ENCODE measurements around the gene RNF152. TPM values are rescaled to one million over a fixed set of nuclear protein-coding genes. Genes with fewer than 3 reads are reported as not detected.
A peak's percentile ranks its signal among the peaks of the same experiment; 100 is the strongest.

Gene RNF152
- total RNA-seq, 2 donors from 2014 or later = 0.12 to 0.39 TPM

DNA sequence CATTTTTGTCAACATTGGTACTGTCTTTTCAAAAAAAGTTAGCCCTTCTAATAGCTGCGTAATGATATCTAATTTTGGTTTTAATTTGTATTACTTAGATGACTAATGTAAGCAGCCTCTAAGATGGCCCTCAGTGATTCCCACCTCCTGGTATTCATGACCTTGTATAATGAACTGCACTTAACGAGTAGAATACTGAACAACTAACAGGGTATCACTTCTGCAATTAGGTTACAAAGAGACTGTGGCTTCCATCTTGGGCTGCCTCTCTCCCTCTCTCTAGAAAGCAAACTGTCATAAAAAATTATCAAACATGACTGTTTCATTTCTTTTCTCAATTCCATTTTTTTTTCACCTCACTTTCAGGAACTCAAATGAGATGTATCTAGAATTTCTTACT lies 120.9 kb downstream of the RNF152 start:
- Mint-ChIP-seq H3K4me3 (no peak overlapping the region), H3K9me3 (peaks cover 5 to 10% of the 10 kb centered on the region in 2 donors), H3K4me1 (ENCODE audit: low read depth) (no peaks in the 10 kb centered on the region), H3K36me3 (ENCODE audit: insufficient read depth in 2 of 2) (peaks cover 5 to 7% of the 10 kb centered on the region in 2 donors), H3K27ac (no peak overlapping the region), H3K27me3 (ENCODE audit: low read depth) (peaks cover 7% of the 10 kb centered on the region)
- no peak for ATAC-seq (replicated peaks in 1 of 2)
- DNase-seq = no peak

DNA sequence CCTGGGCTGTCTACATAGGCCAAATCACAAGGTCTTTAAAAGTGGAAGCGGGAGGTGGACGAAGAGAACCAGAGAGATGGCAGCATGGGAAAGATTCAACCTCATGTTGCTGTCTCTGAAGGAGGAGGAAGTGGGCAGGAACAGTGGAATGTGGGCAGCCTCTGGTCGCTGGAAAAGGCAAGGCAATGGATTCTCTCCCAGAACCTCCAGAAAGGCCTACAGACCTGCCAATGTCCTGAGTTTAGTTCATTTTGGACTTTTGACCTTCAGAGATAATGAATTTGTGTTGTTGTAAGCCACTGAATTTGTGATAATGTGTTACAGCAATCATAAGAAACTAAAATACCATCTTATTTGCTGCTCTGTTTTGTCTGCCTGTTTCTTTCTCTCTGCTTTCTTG lies 122.5 kb downstream of the RNF152 start:
- DNase-seq (no peak), ATAC-seq (replicated peaks in 1 of 2) (no peak)
- Mint-ChIP-seq H3K4me3 (no peak overlapping the region), H3K27me3 (ENCODE audit: low read depth) (peaks cover 14% of the 10 kb centered on the region), H3K36me3 (ENCODE audit: insufficient read depth in 2 of 2) (peaks cover under 1 to 2% of the 10 kb centered on the region in 2 donors), H3K4me1 (ENCODE audit: low read depth) (peaks cover 3% of the 10 kb centered on the region), H3K9me3 (peaks cover 0 to 5% of the 10 kb centered on the region in 2 donors), H3K27ac (no peak overlapping the region)

DNA sequence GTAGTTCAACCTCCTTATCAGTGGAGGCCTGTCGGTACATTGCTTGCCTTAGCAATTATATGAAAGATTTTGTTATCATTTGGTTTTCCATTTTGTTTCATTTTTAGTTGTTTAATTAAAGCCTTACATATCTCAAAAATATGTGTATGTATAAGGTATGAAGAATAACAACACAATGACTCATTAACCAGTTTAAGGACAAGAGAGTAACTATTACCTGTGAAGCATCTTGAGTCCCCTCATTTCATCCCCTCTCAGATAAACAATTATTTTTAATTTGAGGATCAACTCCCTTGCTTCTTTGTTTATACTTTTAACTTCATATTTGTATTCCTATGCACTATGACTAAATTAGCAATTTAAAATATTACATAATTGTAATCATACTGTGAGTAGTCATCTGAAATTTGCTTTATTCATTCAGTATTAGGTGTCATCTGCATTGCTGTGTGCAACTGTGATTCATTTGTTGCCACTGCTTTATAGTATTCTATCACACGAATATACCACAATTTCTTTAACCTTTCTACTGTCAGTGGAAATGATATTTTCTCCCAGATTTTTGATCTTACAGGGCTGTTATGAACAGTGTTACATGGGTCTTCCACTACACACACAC lies 126.4 kb downstream of the RNF152 start:
- Mint-ChIP-seq H3K27me3 (ENCODE audit: low read depth) (peaks cover 31% of the 10 kb centered on the region), H3K9me3 (peaks cover 0 to 2% of the 10 kb centered on the region in 2 donors)

DNA sequence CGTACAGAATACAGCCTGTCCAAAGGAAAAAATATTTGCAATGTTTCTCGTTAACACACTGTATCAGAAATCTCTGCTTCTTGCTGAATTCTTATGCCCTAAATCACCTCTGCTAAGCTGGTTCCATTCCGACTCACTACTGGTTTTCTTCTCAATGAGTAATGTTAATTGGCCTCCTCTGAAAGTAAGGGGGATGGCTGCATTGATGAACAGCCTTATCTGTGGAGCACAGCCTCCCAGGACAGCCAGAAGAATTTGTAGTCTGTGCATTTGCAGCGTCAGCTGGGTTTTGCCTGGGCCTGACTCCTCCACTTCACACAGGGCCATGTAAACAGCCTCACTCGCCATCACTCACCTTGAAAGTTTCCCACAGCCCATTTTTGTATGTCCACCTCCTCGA lies 127.7 kb downstream of the RNF152 start:
- Mint-ChIP-seq H3K27ac (no peak overlapping the region), H3K4me3 (no peak overlapping the region), H3K27me3 (ENCODE audit: low read depth) (peaks cover 36% of the 10 kb centered on the region), H3K36me3 (ENCODE audit: insufficient read depth in 2 of 2) (no peaks in the 10 kb centered on the region), H3K9me3 (peaks cover 0 to 3% of the 10 kb centered on the region in 2 donors), H3K4me1 (ENCODE audit: low read depth) (peaks cover 19% of the 10 kb centered on the region)
- DNase-seq (no peak), ATAC-seq (replicated peaks in 1 of 2) (peak; percentile 38 to 47)

More for the DNA sequence above, 126.4 kb downstream of the RNF152 start:
- no peak overlapping the region for H3K27ac Mint-ChIP-seq
- DNase-seq (no peak), ATAC-seq (replicated peaks in 1 of 2) (no peak)
- H3K4me3 Mint-ChIP-seq = no peak overlapping the region
- H3K4me1 Mint-ChIP-seq (ENCODE audit: low read depth) = peaks cover 19% of the 10 kb centered on the region
- H3K36me3 Mint-ChIP-seq (ENCODE audit: insufficient read depth in 2 of 2) = no peaks in the 10 kb centered on the region

DNA sequence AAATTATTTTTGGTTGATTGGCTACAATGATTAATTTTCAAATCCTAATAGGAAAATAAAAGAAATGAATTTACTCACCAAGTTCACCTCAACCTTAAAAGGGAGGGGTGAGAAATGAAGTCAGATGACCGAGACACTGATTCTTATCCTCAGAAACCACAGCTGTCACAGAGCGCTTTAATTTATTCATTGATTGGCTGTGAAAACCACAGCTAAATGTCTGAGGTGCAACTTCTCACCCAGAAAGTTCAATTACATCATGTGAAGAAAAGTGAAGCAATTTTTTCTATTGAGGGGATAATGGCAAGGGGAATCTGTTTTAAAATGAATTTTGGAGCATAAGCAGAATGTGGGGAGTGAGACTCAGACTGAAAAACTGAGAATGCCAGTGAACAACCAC lies 128.4 kb downstream of the RNF152 start:
- H3K27ac Mint-ChIP-seq = no peak overlapping the region
- DNase-seq = peak in 1 of 2 donors; percentile 12

DNA sequence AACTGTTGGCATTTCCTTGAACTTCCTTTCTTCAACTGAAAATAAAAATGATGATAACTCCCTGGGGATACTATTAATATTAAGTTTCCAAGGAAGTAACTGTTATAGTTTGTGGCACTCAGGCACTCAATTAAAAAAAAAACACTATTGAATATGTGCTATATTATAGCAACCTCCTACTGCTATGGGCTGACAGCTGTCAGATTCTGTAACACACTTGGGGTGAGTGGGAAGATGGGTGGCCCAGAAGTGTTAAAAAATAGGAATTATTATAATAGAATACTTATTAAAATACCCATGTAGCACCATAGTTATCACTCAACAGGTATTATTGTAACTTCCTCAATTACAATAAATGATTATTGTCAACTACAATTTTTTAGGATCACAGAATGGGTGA lies 130.9 kb downstream of the RNF152 start:
- Mint-ChIP-seq H3K4me1 (ENCODE audit: low read depth) (peaks cover 19% of the 10 kb centered on the region), H3K36me3 (ENCODE audit: insufficient read depth in 2 of 2) (no peaks in the 10 kb centered on the region), H3K4me3 (no peak overlapping the region), H3K27ac (no peak overlapping the region), H3K27me3 (ENCODE audit: low read depth) (peaks cover 38% of the 10 kb centered on the region), H3K9me3 (peaks cover 0 to 1% of the 10 kb centered on the region in 2 donors)
- no peak for DNase-seq
- ATAC-seq (replicated peaks in 1 of 2) = no peak

More for the DNA sequence above, 128.4 kb downstream of the RNF152 start:
- Mint-ChIP-seq H3K4me3 (peak overlapping the region in 1 of 2 donors; percentile 28), H3K9me3 (peaks cover 0 to 3% of the 10 kb centered on the region in 2 donors), H3K27me3 (ENCODE audit: low read depth) (peaks cover 36% of the 10 kb centered on the region), H3K36me3 (ENCODE audit: insufficient read depth in 2 of 2) (no peaks in the 10 kb centered on the region), H3K4me1 (ENCODE audit: low read depth) (peaks cover 19% of the 10 kb centered on the region)
- peak; percentile 65 to 76 for ATAC-seq (replicated peaks in 1 of 2)
